GM23338 (cell line): Measurements from ENCODE around the gene CDK14. TPM values are rescaled to one million over a fixed set of nuclear protein-coding genes. Genes with fewer than 3 reads are reported as not detected.

Experiments used
- ATAC-seq: fragments of 200-7000 bp; cut with Tn5 transposase; 3 replicates; pipeline ENCODE4 v1.9.1; 2020
- DNase-seq: peaks from one replicate; pipeline ENCODE4 v3.0.0-alpha.2; 2015; ENCODE audit warnings: low spot score
- H2AFZ ChIP-seq: fragments of 200-600 bp; sonication (generic); 2 replicates; pipeline ENCODE4 v1.8.0; 2016; ENCODE audit warnings: antibody characterized with exemption, mild to moderate bottlenecking, moderate library complexity
- H3F3A ChIP-seq: fragments of 200-600 bp; sonication (generic); replicated peaks from 2 replicates; pipeline ENCODE4 v1.8.0; 2017; ENCODE audit warnings: antibody characterized with exemption, mixed run types, low read depth
- H3K27ac ChIP-seq: fragments of 200-600 bp; sonication (generic); 2 replicates; pipeline ENCODE4 v1.6.1; 2016; ENCODE audit warnings: low read depth
- H3K27me3 ChIP-seq: fragments of 200-600 bp; sonication (generic); 2 replicates; pipeline ENCODE4 v1.8.0; 2016; ENCODE audit warnings: mild to moderate bottlenecking, mixed run types, moderate library complexity; ENCODE audit not compliant: insufficient read depth
- H3K36me3 ChIP-seq: fragments of 200-600 bp; sonication (generic); 2 replicates; pipeline ENCODE4 v1.8.0; 2016; ENCODE audit warnings: mild to moderate bottlenecking; ENCODE audit not compliant: insufficient read depth
- H3K4me1 ChIP-seq: fragments of 200-600 bp; sonication (generic); 2 replicates; pipeline ENCODE4 v1.8.0; 2016; ENCODE audit warnings: mild to moderate bottlenecking, moderate library complexity; ENCODE audit not compliant: insufficient read depth
- H3K4me2 ChIP-seq: fragments of 200-600 bp; sonication (generic); 2 replicates; pipeline ENCODE4 v1.7.1; 2017; ENCODE audit warnings: mixed run types
- H3K4me3 ChIP-seq: fragments of 200-600 bp; sonication (generic); 2 replicates; pipeline ENCODE4 v1.6.1; 2016; ENCODE audit warnings: mixed run types
- H3K79me2 ChIP-seq: fragments of 200-600 bp; sonication (generic); replicated peaks from 2 replicates; pipeline ENCODE4 v1.8.0; 2017; ENCODE audit warnings: mild to moderate bottlenecking; ENCODE audit not compliant: insufficient read depth
- H3K9me2 ChIP-seq: fragments of 200-600 bp; sonication (generic); 2 replicates; pipeline ENCODE4 v1.8.0; 2017; ENCODE audit not compliant: insufficient read depth
- H4K20me1 ChIP-seq: fragments of 200-600 bp; sonication (generic); replicated peaks from 2 replicates; pipeline ENCODE4 v1.8.0; 2017; ENCODE audit warnings: mild to moderate bottlenecking; ENCODE audit not compliant: insufficient read depth
- H3K27ac Mint-ChIP-seq: 2 replicates; pipeline ENCODE4 v1.8.0; 2020; ENCODE audit warnings: inconsistent platforms, mild to moderate bottlenecking, moderate library complexity, mixed read lengths
- H3K27me3 Mint-ChIP-seq: 3 replicates; pipeline ENCODE4 v1.8.0; 2022; ENCODE audit warnings: low read depth, mild to moderate bottlenecking, moderate library complexity, mixed read lengths, inconsistent platforms; ENCODE audit not compliant: insufficient read depth, poor library complexity
- H3K36me3 Mint-ChIP-seq: 3 replicates; pipeline ENCODE4 v1.8.0; 2021; ENCODE audit warnings: low read depth, mild to moderate bottlenecking, inconsistent platforms, moderate library complexity, mixed read lengths
- H3K4me1 Mint-ChIP-seq: 3 replicates; pipeline ENCODE4 v1.8.0; 2020; ENCODE audit warnings: mild to moderate bottlenecking, inconsistent platforms, mixed read lengths
- H3K4me3 Mint-ChIP-seq: 3 replicates; pipeline ENCODE4 v1.8.0; 2021; ENCODE audit warnings: moderate library complexity, mild to moderate bottlenecking, inconsistent platforms, mixed read lengths
- H3K9me3 Mint-ChIP-seq: 3 replicates; pipeline ENCODE4 v1.8.0; 2020; ENCODE audit warnings: moderate library complexity, mild to moderate bottlenecking, inconsistent platforms, mixed read lengths
- CREB1 ChIP-seq: fragments of 250-450 bp; sonication (Bioruptor Pico); IDR thresholded peaks from 2 replicates; pipeline ENCODE4 v1.5.0; 2020; ENCODE audit warnings: low read depth, mild to moderate bottlenecking, moderate library complexity
- EZH2 ChIP-seq: fragments of 200-600 bp; sonication (generic); IDR thresholded peaks from one replicate; pipeline ENCODE4 v1.8.0; 2017; ENCODE audit warnings: antibody characterized with exemption, mild to moderate bottlenecking, low read depth; ENCODE audit not compliant: unreplicated experiment
- EZH2phosphoT487 ChIP-seq: fragments of 200-600 bp; sonication (generic); IDR thresholded peaks from one replicate; pipeline ENCODE4 v1.8.1; 2018; ENCODE audit warnings: antibody characterized with exemption; ENCODE audit not compliant: unreplicated experiment
- JUNB ChIP-seq: IDR thresholded peaks from one replicate; pipeline ENCODE4 v1.6.1; 2016; ENCODE audit warnings: antibody characterized with exemption; ENCODE audit not compliant: unreplicated experiment
- NANOG ChIP-seq: IDR thresholded peaks from 2 replicates; pipeline ENCODE4 v1.6.1; 2016; ENCODE audit warnings: antibody characterized with exemption, borderline replicate concordance
- POLR2AphosphoS5 ChIP-seq: IDR thresholded peaks from 2 replicates; pipeline ENCODE4 v1.6.1; 2016; ENCODE audit warnings: antibody characterized with exemption, low read depth
- STAT1 ChIP-seq: IDR thresholded peaks from one replicate; pipeline ENCODE4 v1.6.1; 2016; ENCODE audit warnings: antibody characterized with exemption; ENCODE audit not compliant: unreplicated experiment
- ZNF114 ChIP-seq: fragments of 250-450 bp; sonication (Bioruptor Pico); IDR thresholded peaks from 2 replicates; pipeline ENCODE4 v1.5.0; 2020; ENCODE audit warnings: mild to moderate bottlenecking, moderate library complexity
- ZNF331 ChIP-seq: fragments of 250-450 bp; sonication (Bioruptor Pico); IDR thresholded peaks from 2 replicates; pipeline ENCODE4 v1.5.0; 2020; ENCODE audit warnings: low read depth, mild to moderate bottlenecking, moderate library complexity
- polyA plus RNA-seq: library from polyadenylated mRNA; unstranded; fragments of >200 nt; fragmentation: Nextera tagmentation; extraction: Ambion mirVana; gene quantifications from 2 replicates; pipeline ENCODE4 v1.2.1, GENCODE V29; 2016
- total RNA-seq: library from RNA; depleted of rRNA; stranded (reverse); fragments of >200 nt; shearing (Covaris generic); gene quantifications from 2 replicates; pipeline ENCODE4 v1.2.3, GENCODE V29; 2014
- TF ChIP-seq, protein P1 (sequence below): IDR thresholded peaks from one replicate; pipeline ENCODE4 v1.6.1; 2018; ENCODE audit warnings: antibody characterized with exemption; ENCODE audit not compliant: unreplicated experiment
- TF ChIP-seq, protein P2 (sequence below), 2 experiments: fragments of 200-600 bp in 1 of 2; sonication (generic) in 1 of 2; conservative IDR thresholded peaks; 2 replicates each; pipeline versions ENCODE4 v1.5.1 to v1.6.1; 2016 to 2017; ENCODE audit warnings: antibody characterized with exemption in 2 of 2, low read depth in 2 of 2, mild to moderate bottlenecking in 2 of 2, moderate library complexity in 1 of 2
- TF ChIP-seq, protein P3 (sequence below): fragments of 250-450 bp; sonication (Bioruptor Pico); IDR thresholded peaks from 2 replicates; pipeline ENCODE4 v1.5.0; 2020; ENCODE audit warnings: mild to moderate bottlenecking, moderate library complexity
- TF ChIP-seq, protein P4 (sequence below): IDR thresholded peaks from 2 replicates; pipeline ENCODE4 v1.6.1; 2016; ENCODE audit warnings: antibody characterized with exemption

CDK14 gene
- total and polyA plus RNA-seq, 2 experiments from 2014 or later, result 11.2 to 24.0 TPM

DNA sequence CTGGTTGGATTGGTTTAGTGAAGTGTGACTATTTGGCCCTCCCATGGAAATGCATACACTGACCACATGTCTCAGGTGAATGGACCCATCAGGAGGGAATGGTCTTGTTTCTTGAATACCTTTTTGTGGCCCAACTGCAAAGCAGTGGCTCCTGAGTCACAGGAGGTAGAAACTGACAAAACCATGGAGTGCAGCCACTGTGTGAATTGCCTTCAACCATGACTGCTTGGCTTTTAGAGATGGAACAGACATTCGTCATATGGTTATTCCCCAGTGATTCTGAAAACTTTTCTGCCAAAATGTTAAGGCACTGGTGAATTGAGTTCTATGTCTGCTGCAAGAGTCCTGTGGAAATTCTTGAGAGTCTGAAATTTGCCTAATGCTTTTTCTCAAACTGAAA is 64.7 kb downstream of the CDK14 start:
- no peak for DNase-seq
- H3K4me1 Mint-ChIP-seq, result peaks cover 41% of the 10 kb centered on the region
- peak; percentile 35; the same call in 2 of the 3 replicates for ATAC-seq
- peaks cover 3% of the 10 kb centered on the region for H3K27me3 Mint-ChIP-seq
- H3K4me2 ChIP-seq, result no peak overlapping the region
- H3K36me3 Mint-ChIP-seq, result peaks cover 4% of the 10 kb centered on the region; the same call in 2 of the 3 replicates
- H3F3A ChIP-seq, result no peaks in the 10 kb centered on the region
- TF ChIP-seq, protein P1, sequence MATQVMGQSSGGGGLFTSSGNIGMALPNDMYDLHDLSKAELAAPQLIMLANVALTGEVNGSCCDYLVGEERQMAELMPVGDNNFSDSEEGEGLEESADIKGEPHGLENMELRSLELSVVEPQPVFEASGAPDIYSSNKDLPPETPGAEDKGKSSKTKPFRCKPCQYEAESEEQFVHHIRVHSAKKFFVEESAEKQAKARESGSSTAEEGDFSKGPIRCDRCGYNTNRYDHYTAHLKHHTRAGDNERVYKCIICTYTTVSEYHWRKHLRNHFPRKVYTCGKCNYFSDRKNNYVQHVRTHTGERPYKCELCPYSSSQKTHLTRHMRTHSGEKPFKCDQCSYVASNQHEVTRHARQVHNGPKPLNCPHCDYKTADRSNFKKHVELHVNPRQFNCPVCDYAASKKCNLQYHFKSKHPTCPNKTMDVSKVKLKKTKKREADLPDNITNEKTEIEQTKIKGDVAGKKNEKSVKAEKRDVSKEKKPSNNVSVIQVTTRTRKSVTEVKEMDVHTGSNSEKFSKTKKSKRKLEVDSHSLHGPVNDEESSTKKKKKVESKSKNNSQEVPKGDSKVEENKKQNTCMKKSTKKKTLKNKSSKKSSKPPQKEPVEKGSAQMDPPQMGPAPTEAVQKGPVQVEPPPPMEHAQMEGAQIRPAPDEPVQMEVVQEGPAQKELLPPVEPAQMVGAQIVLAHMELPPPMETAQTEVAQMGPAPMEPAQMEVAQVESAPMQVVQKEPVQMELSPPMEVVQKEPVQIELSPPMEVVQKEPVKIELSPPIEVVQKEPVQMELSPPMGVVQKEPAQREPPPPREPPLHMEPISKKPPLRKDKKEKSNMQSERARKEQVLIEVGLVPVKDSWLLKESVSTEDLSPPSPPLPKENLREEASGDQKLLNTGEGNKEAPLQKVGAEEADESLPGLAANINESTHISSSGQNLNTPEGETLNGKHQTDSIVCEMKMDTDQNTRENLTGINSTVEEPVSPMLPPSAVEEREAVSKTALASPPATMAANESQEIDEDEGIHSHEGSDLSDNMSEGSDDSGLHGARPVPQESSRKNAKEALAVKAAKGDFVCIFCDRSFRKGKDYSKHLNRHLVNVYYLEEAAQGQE, result no peak
- TF ChIP-seq, protein P2, sequence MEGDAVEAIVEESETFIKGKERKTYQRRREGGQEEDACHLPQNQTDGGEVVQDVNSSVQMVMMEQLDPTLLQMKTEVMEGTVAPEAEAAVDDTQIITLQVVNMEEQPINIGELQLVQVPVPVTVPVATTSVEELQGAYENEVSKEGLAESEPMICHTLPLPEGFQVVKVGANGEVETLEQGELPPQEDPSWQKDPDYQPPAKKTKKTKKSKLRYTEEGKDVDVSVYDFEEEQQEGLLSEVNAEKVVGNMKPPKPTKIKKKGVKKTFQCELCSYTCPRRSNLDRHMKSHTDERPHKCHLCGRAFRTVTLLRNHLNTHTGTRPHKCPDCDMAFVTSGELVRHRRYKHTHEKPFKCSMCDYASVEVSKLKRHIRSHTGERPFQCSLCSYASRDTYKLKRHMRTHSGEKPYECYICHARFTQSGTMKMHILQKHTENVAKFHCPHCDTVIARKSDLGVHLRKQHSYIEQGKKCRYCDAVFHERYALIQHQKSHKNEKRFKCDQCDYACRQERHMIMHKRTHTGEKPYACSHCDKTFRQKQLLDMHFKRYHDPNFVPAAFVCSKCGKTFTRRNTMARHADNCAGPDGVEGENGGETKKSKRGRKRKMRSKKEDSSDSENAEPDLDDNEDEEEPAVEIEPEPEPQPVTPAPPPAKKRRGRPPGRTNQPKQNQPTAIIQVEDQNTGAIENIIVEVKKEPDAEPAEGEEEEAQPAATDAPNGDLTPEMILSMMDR (conservative IDR thresholded peaks at IDR 0.05; ENCODE audit: low read depth in 2 of 2), result no peak
- TF ChIP-seq POLR2AphosphoS5, result no peak
- TF ChIP-seq, protein P3, sequence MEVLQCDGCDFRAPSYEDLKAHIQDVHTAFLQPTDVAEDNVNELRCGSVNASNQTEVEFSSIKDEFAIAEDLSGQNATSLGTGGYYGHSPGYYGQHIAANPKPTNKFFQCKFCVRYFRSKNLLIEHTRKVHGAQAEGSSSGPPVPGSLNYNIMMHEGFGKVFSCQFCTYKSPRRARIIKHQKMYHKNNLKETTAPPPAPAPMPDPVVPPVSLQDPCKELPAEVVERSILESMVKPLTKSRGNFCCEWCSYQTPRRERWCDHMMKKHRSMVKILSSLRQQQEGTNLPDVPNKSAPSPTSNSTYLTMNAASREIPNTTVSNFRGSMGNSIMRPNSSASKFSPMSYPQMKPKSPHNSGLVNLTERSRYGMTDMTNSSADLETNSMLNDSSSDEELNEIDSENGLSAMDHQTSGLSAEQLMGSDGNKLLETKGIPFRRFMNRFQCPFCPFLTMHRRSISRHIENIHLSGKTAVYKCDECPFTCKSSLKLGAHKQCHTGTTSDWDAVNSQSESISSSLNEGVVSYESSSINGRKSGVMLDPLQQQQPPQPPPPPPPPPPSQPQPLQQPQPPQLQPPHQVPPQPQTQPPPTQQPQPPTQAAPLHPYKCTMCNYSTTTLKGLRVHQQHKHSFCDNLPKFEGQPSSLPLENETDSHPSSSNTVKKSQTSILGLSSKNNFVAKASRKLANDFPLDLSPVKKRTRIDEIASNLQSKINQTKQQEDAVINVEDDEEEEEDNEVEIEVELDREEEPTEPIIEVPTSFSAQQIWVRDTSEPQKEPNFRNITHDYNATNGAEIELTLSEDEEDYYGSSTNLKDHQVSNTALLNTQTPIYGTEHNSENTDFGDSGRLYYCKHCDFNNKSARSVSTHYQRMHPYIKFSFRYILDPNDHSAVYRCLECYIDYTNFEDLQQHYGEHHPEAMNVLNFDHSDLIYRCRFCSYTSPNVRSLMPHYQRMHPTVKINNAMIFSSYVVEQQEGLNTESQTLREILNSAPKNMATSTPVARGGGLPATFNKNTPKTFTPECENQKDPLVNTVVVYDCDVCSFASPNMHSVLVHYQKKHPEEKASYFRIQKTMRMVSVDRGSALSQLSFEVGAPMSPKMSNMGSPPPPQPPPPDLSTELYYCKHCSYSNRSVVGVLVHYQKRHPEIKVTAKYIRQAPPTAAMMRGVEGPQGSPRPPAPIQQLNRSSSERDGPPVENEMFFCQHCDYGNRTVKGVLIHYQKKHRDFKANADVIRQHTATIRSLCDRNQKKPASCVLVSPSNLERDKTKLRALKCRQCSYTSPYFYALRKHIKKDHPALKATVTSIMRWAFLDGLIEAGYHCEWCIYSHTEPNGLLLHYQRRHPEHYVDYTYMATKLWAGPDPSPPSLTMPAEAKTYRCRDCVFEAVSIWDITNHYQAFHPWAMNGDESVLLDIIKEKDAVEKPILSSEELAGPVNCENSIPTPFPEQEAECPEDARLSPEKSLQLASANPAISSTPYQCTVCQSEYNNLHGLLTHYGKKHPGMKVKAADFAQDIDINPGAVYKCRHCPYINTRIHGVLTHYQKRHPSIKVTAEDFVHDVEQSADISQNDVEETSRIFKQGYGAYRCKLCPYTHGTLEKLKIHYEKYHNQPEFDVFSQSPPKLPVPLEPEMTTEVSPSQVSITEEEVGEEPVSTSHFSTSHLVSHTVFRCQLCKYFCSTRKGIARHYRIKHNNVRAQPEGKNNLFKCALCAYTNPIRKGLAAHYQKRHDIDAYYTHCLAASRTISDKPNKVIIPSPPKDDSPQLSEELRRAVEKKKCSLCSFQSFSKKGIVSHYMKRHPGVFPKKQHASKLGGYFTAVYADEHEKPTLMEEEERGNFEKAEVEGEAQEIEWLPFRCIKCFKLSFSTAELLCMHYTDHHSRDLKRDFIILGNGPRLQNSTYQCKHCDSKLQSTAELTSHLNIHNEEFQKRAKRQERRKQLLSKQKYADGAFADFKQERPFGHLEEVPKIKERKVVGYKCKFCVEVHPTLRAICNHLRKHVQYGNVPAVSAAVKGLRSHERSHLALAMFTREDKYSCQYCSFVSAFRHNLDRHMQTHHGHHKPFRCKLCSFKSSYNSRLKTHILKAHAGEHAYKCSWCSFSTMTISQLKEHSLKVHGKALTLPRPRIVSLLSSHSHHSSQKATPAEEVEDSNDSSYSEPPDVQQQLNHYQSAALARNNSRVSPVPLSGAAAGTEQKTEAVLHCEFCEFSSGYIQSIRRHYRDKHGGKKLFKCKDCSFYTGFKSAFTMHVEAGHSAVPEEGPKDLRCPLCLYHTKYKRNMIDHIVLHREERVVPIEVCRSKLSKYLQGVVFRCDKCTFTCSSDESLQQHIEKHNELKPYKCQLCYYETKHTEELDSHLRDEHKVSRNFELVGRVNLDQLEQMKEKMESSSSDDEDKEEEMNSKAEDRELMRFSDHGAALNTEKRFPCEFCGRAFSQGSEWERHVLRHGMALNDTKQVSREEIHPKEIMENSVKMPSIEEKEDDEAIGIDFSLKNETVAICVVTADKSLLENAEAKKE (CRISPR knock-in tag), result no peak
- no peak for TF ChIP-seq CREB1 (CRISPR knock-in tag)
- no peak for TF ChIP-seq ZNF114 (CRISPR knock-in tag)
- no peak for TF ChIP-seq STAT1
- TF ChIP-seq NANOG, result no peak
- TF ChIP-seq EZH2phosphoT487, result no peak
- no peak for TF ChIP-seq EZH2
- no peak for TF ChIP-seq ZNF331 (CRISPR knock-in tag)
- no peak for TF ChIP-seq JUNB
- TF ChIP-seq, protein P4, sequence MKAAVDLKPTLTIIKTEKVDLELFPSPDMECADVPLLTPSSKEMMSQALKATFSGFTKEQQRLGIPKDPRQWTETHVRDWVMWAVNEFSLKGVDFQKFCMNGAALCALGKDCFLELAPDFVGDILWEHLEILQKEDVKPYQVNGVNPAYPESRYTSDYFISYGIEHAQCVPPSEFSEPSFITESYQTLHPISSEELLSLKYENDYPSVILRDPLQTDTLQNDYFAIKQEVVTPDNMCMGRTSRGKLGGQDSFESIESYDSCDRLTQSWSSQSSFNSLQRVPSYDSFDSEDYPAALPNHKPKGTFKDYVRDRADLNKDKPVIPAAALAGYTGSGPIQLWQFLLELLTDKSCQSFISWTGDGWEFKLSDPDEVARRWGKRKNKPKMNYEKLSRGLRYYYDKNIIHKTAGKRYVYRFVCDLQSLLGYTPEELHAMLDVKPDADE, result no peak
- H3K27me3 ChIP-seq, result no peaks in the 10 kb centered on the region
- peaks cover 52% of the 10 kb centered on the region for H3K79me2 ChIP-seq
- H3K9me3 Mint-ChIP-seq, result no peaks in the 10 kb centered on the region
- H3K4me3 ChIP-seq, result no peak overlapping the region
- no peak overlapping the region for H3K27ac Mint-ChIP-seq
- no peaks in the 10 kb centered on the region for H4K20me1 ChIP-seq
- no peak overlapping the region for H3K4me3 Mint-ChIP-seq
- H3K4me1 ChIP-seq, result peaks cover 31% of the 10 kb centered on the region
- no peak overlapping the region for H2AFZ ChIP-seq
- no peaks in the 10 kb centered on the region for H3K36me3 ChIP-seq
- H3K9me2 ChIP-seq, result no peaks in the 10 kb centered on the region
- H3K27ac ChIP-seq, result no peak overlapping the region
